HEK293 (cell line): ENCODE results near the gene PTGES.

Experiments
- BCL11A ChIP-seq: fragments of 450-650 bp; formaldehyde crosslinking; IDR thresholded peaks from 2 replicates; pipeline ENCODE4 v1.5.1; 2016; ENCODE audit warnings: low read depth, missing biosample characterization, missing genetic modification characterization
- GLI2 ChIP-seq: fragments of 450-650 bp; formaldehyde crosslinking; IDR thresholded peaks from 2 replicates; pipeline ENCODE4; 2017; ENCODE audit warnings: missing biosample characterization, missing genetic modification characterization, low read depth, borderline replicate concordance
- MEIS1 ChIP-seq: sonication (generic); formaldehyde crosslinking; IDR thresholded peaks from 2 replicates; pipeline ENCODE4 v1.8.1; 2022; ENCODE audit warnings: missing genetic modification reagents, mild to moderate bottlenecking, borderline replicate concordance
- MYNN ChIP-seq: fragments of 450-650 bp; formaldehyde crosslinking; IDR thresholded peaks from 2 replicates; pipeline ENCODE4 v1.5.1; 2016; ENCODE audit warnings: missing biosample characterization, missing genetic modification characterization, borderline replicate concordance
- OVOL3 ChIP-seq: fragments of 450-650 bp; formaldehyde crosslinking; IDR thresholded peaks from 2 replicates; pipeline ENCODE4 v1.5.1; 2016; ENCODE audit warnings: missing biosample characterization, missing genetic modification characterization
- PRDM1 ChIP-seq: fragments of 450-650 bp; formaldehyde crosslinking; IDR thresholded peaks from 2 replicates; pipeline ENCODE4; 2016; ENCODE audit warnings: missing biosample characterization, missing genetic modification characterization
- SCRT2 ChIP-seq: fragments of 450-650 bp; formaldehyde crosslinking; IDR thresholded peaks from 2 replicates; pipeline ENCODE4 v1.5.1; 2016; ENCODE audit warnings: missing biosample characterization, missing genetic modification characterization
- SP3 ChIP-seq: fragments of 450-650 bp; formaldehyde crosslinking; IDR thresholded peaks from 2 replicates; pipeline ENCODE4 v1.5.1; 2016; ENCODE audit warnings: missing biosample characterization, missing genetic modification characterization
- TRIM28 ChIP-seq: IDR thresholded peaks from 2 replicates; pipeline ENCODE4 v1.6.1; 2011; ENCODE audit warnings: low read length, control low read depth, borderline replicate concordance
- ZBTB21 ChIP-seq: fragments of 450-650 bp; formaldehyde crosslinking; IDR thresholded peaks from 2 replicates; pipeline ENCODE4 v1.5.1; 2017; ENCODE audit warnings: missing biosample characterization, missing genetic modification characterization
- ZNF10 ChIP-seq: fragments of 450-650 bp; formaldehyde crosslinking; IDR thresholded peaks from 2 replicates; pipeline ENCODE4 v1.5.1; 2017; ENCODE audit warnings: missing biosample characterization, missing genetic modification characterization
- ZNF184 ChIP-seq: fragments of 450-650 bp; IDR thresholded peaks from 2 replicates; pipeline ENCODE4 v1.5.1; 2018; ENCODE audit warnings: missing biosample characterization, mild to moderate bottlenecking, missing genetic modification characterization
- ZNF202 ChIP-seq: fragments of 450-650 bp; formaldehyde crosslinking; IDR thresholded peaks from 2 replicates; pipeline ENCODE4 v1.5.1; 2016; ENCODE audit warnings: missing biosample characterization, missing genetic modification characterization, borderline replicate concordance
- ZNF214 ChIP-seq: fragments of 450-650 bp; formaldehyde crosslinking; IDR thresholded peaks from 2 replicates; pipeline ENCODE4 v1.5.1; 2017; ENCODE audit warnings: missing biosample characterization, mild to moderate bottlenecking, missing genetic modification characterization, borderline replicate concordance
- ZNF248 ChIP-seq: fragments of 450-650 bp; formaldehyde crosslinking; IDR thresholded peaks from 2 replicates; pipeline ENCODE4 v1.5.1; 2017; ENCODE audit warnings: missing biosample characterization, missing genetic modification characterization
- ZNF354C ChIP-seq: fragments of 450-650 bp; formaldehyde crosslinking; IDR thresholded peaks from 2 replicates; pipeline ENCODE4 v1.5.1; 2016; ENCODE audit warnings: missing biosample characterization, missing genetic modification characterization, low read depth, borderline replicate concordance
- ZNF514 ChIP-seq: fragments of 450-650 bp; formaldehyde crosslinking; IDR thresholded peaks from 2 replicates; pipeline ENCODE4 v1.5.1; 2016; ENCODE audit warnings: missing biosample characterization, missing genetic modification characterization
- ZNF521 ChIP-seq: fragments of 450-650 bp; formaldehyde crosslinking; IDR thresholded peaks from 2 replicates; pipeline ENCODE4 v1.5.1; 2017; ENCODE audit warnings: missing biosample characterization, mild to moderate bottlenecking, missing genetic modification characterization
- ZNF544 ChIP-seq: fragments of 450-650 bp; formaldehyde crosslinking; IDR thresholded peaks from 2 replicates; pipeline ENCODE4 v1.5.0; 2017; ENCODE audit warnings: missing biosample characterization, missing genetic modification characterization
- ZNF560 ChIP-seq: fragments of 450-650 bp; formaldehyde crosslinking; IDR thresholded peaks from 2 replicates; pipeline ENCODE4 v1.5.1; 2017; ENCODE audit warnings: missing biosample characterization, missing genetic modification characterization, borderline replicate concordance
- ZNF600 ChIP-seq: fragments of 450-650 bp; formaldehyde crosslinking; IDR thresholded peaks from 2 replicates; pipeline ENCODE4 v1.5.1; 2016; ENCODE audit warnings: missing biosample characterization, missing genetic modification characterization
- ZNF670 ChIP-seq: fragments of 450-650 bp; formaldehyde crosslinking; IDR thresholded peaks from 2 replicates; pipeline ENCODE4 v1.5.1; 2016; ENCODE audit warnings: missing biosample characterization, missing genetic modification characterization, low read depth
- ZNF747 ChIP-seq: fragments of 450-650 bp; formaldehyde crosslinking; IDR thresholded peaks from 2 replicates; pipeline ENCODE4 v1.5.1; 2016; ENCODE audit warnings: missing biosample characterization, missing genetic modification characterization
- ZNF843 ChIP-seq: fragments of 450-650 bp; formaldehyde crosslinking; IDR thresholded peaks from 2 replicates; pipeline ENCODE4 v1.5.1; 2016; ENCODE audit warnings: missing biosample characterization, missing genetic modification characterization
- ZSCAN18 ChIP-seq: fragments of 450-650 bp; formaldehyde crosslinking; IDR thresholded peaks from 2 replicates; pipeline ENCODE4 v1.5.1; 2016; ENCODE audit warnings: missing biosample characterization, missing genetic modification characterization
- TF ChIP-seq, protein P1 (sequence below): fragments of 450-650 bp; formaldehyde crosslinking; IDR thresholded peaks from 2 replicates; pipeline ENCODE4 v1.5.1; 2017; ENCODE audit warnings: missing biosample characterization, missing genetic modification characterization
- TF ChIP-seq, protein P2 (sequence below): fragments of 450-650 bp; formaldehyde crosslinking; IDR thresholded peaks from 2 replicates; pipeline ENCODE4 v1.5.1; 2016; ENCODE audit warnings: missing biosample characterization, missing genetic modification characterization
- TF ChIP-seq, protein P3 (sequence below): fragments of 450-650 bp; formaldehyde crosslinking; IDR thresholded peaks from 2 replicates; pipeline ENCODE4 v1.5.1; 2016; ENCODE audit warnings: missing biosample characterization, missing genetic modification characterization
- TF ChIP-seq, protein P4 (sequence below): fragments of 450-650 bp; formaldehyde crosslinking; IDR thresholded peaks from 2 replicates; pipeline ENCODE4; 2016; ENCODE audit warnings: missing biosample characterization, missing genetic modification characterization
- TF ChIP-seq, protein P5 (sequence below): fragments of 450-650 bp; formaldehyde crosslinking; IDR thresholded peaks from 2 replicates; pipeline ENCODE4 v1.5.1; 2017; ENCODE audit warnings: missing biosample characterization, missing genetic modification characterization

PTGES gene

DNA sequence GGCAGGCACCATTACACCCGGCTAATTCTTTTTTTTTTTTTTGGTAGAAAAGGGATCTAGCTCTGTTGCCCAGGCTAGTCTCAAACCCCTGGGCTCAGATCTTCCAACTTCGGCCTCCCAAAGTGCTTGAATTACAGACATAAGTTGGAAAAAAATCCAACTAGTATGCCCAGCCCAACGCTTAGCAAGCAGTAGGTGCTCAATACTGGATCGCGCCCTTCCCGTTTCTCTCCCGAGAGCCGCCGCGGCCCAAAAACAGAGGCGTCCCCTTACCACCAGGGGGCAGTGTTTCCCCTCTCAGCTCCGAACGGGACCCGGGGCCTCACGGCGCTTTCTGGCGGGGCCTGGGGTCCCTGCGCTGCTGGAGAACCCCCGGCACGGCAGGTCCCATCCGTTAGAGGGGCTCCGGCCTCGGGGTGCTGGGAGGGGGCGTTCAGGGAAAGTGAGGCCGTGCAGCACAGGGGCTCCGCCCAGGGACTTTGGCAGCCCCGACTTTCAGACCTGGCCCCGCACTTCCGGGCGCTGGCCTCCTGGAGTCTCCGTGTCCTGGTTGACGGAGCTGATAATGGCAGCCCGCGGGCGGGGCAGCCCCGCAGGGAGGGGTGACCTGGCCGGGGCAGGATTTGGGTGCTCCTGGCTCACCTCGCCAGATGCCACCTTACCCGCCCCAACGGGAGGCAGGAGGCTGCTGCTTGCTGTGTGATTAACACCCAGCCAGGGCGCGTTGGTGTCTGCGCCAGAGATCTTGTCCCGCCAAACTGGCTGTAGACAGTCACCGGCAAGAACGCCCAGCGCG is 15.2 kb downstream of the PTGES start (continued):
- no peak for TF ChIP-seq ZBTB21 (tag by site-specific recombination)
- TF ChIP-seq MEIS1 (CRISPR knock-in tag) = no peak
- no peak for TF ChIP-seq ZNF521 (tag by site-specific recombination)
- TF ChIP-seq ZNF600 = peak; percentile 64; the same call in 1 of the 2 replicates
- TF ChIP-seq GLI2 = no peak
- TF ChIP-seq, protein P1, sequence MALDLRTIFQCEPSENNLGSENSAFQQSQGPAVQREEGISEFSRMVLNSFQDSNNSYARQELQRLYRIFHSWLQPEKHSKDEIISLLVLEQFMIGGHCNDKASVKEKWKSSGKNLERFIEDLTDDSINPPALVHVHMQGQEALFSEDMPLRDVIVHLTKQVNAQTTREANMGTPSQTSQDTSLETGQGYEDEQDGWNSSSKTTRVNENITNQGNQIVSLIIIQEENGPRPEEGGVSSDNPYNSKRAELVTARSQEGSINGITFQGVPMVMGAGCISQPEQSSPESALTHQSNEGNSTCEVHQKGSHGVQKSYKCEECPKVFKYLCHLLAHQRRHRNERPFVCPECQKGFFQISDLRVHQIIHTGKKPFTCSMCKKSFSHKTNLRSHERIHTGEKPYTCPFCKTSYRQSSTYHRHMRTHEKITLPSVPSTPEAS (tag by site-specific recombination) = no peak
- TF ChIP-seq MYNN = no peak
- no peak for TF ChIP-seq SCRT2 (tag by site-specific recombination)
- no peak for TF ChIP-seq ZNF10
- no peak for TF ChIP-seq ZNF544 (tag by site-specific recombination)
- TF ChIP-seq, protein P2, sequence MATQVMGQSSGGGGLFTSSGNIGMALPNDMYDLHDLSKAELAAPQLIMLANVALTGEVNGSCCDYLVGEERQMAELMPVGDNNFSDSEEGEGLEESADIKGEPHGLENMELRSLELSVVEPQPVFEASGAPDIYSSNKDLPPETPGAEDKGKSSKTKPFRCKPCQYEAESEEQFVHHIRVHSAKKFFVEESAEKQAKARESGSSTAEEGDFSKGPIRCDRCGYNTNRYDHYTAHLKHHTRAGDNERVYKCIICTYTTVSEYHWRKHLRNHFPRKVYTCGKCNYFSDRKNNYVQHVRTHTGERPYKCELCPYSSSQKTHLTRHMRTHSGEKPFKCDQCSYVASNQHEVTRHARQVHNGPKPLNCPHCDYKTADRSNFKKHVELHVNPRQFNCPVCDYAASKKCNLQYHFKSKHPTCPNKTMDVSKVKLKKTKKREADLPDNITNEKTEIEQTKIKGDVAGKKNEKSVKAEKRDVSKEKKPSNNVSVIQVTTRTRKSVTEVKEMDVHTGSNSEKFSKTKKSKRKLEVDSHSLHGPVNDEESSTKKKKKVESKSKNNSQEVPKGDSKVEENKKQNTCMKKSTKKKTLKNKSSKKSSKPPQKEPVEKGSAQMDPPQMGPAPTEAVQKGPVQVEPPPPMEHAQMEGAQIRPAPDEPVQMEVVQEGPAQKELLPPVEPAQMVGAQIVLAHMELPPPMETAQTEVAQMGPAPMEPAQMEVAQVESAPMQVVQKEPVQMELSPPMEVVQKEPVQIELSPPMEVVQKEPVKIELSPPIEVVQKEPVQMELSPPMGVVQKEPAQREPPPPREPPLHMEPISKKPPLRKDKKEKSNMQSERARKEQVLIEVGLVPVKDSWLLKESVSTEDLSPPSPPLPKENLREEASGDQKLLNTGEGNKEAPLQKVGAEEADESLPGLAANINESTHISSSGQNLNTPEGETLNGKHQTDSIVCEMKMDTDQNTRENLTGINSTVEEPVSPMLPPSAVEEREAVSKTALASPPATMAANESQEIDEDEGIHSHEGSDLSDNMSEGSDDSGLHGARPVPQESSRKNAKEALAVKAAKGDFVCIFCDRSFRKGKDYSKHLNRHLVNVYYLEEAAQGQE (tag by site-specific recombination) = no peak
- TF ChIP-seq ZNF202 = no peak
- TF ChIP-seq, protein P3, sequence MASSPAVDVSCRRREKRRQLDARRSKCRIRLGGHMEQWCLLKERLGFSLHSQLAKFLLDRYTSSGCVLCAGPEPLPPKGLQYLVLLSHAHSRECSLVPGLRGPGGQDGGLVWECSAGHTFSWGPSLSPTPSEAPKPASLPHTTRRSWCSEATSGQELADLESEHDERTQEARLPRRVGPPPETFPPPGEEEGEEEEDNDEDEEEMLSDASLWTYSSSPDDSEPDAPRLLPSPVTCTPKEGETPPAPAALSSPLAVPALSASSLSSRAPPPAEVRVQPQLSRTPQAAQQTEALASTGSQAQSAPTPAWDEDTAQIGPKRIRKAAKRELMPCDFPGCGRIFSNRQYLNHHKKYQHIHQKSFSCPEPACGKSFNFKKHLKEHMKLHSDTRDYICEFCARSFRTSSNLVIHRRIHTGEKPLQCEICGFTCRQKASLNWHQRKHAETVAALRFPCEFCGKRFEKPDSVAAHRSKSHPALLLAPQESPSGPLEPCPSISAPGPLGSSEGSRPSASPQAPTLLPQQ = no peak; the same call in 1 of the 2 replicates
- TF ChIP-seq ZNF514 = no peak
- TF ChIP-seq ZNF354C (tag by site-specific recombination) = no peak
- no peak for TF ChIP-seq TRIM28
- no peak for TF ChIP-seq BCL11A (tag by site-specific recombination)
- TF ChIP-seq, protein P4, sequence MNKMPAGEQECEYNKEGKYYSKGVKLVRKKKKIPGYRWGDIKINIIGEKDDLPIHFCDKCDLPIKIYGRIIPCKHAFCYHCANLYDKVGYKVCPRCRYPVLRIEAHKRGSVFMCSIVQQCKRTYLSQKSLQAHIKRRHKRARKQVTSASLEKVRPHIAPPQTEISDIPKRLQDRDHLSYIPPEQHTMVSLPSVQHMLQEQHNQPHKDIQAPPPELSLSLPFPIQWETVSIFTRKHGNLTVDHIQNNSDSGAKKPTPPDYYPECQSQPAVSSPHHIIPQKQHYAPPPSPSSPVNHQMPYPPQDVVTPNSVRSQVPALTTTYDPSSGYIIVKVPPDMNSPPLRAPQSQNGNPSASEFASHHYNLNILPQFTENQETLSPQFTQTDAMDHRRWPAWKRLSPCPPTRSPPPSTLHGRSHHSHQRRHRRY (tag by site-specific recombination) = no peak
- TF ChIP-seq ZNF184 (tag by site-specific recombination) = no peak
- no peak for TF ChIP-seq ZNF670 (tag by site-specific recombination)
- no peak for TF ChIP-seq ZNF248
- TF ChIP-seq, protein P5, sequence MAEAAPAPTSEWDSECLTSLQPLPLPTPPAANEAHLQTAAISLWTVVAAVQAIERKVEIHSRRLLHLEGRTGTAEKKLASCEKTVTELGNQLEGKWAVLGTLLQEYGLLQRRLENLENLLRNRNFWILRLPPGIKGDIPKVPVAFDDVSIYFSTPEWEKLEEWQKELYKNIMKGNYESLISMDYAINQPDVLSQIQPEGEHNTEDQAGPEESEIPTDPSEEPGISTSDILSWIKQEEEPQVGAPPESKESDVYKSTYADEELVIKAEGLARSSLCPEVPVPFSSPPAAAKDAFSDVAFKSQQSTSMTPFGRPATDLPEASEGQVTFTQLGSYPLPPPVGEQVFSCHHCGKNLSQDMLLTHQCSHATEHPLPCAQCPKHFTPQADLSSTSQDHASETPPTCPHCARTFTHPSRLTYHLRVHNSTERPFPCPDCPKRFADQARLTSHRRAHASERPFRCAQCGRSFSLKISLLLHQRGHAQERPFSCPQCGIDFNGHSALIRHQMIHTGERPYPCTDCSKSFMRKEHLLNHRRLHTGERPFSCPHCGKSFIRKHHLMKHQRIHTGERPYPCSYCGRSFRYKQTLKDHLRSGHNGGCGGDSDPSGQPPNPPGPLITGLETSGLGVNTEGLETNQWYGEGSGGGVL (tag by site-specific recombination) = no peak
- TF ChIP-seq PRDM1 (tag by site-specific recombination) = no peak
- TF ChIP-seq ZNF747 = no peak
- TF ChIP-seq SP3 (tag by site-specific recombination) = peak; percentile 36; the same call in 1 of the 2 replicates
- no peak for TF ChIP-seq OVOL3 (tag by site-specific recombination)
- TF ChIP-seq ZNF560 (tag by site-specific recombination) = no peak
- no peak for TF ChIP-seq ZNF843
- TF ChIP-seq ZNF214 (tag by site-specific recombination) = no peak
- no peak for TF ChIP-seq ZSCAN18 (tag by site-specific recombination)
